Liver (tissue), 9 donors: ENCODE results near the gene PGAM2. TPM values are rescaled to one million over a fixed set of nuclear protein-coding genes. Genes with fewer than 3 reads are reported as not detected.

Experiments used
- DNase-seq: peaks from one replicate; pipeline ENCODE4 v3.0.0-alpha.2; 2017; ENCODE audit warnings: low spot score
- H3K27ac ChIP-seq, 2 donors: one replicate each; pipeline ENCODE4 v1.7.0; 2013; ENCODE audit warnings: inconsistent platforms in 2 of 2, low read length in 2 of 2, control low read depth in 1 of 2, low read depth in 1 of 2, mild to moderate bottlenecking in 1 of 2
- H3K27me3 ChIP-seq, 4 donors: one replicate each; pipeline versions ENCODE4 v1.6.1 to v1.7.0; 2013; ENCODE audit warnings: low read length in 3 of 4, inconsistent platforms in 1 of 4, mild to moderate bottlenecking in 1 of 4, moderate library complexity in 1 of 4; ENCODE audit not compliant: control insufficient read depth in 4 of 4, insufficient read depth in 4 of 4
- H3K36me3 ChIP-seq, 4 donors: one replicate each; pipeline versions ENCODE4 v1.6.1 to v1.7.0; 2013; ENCODE audit warnings: low read length in 3 of 4, mild to moderate bottlenecking in 3 of 4, low read depth in 1 of 4, moderate library complexity in 1 of 4; ENCODE audit not compliant: control insufficient read depth in 4 of 4, insufficient read depth in 3 of 4
- H3K4me1 ChIP-seq, 4 donors: one replicate each; pipeline versions ENCODE4 v1.6.1 to v1.7.0; 2013; ENCODE audit warnings: low read length in 3 of 4, mild to moderate bottlenecking in 3 of 4, moderate library complexity in 1 of 4; ENCODE audit not compliant: control insufficient read depth in 4 of 4, insufficient read depth in 4 of 4
- H3K4me3 ChIP-seq, 3 donors: one replicate each; pipeline versions ENCODE4 v1.6.1 to v1.7.0; 2013; ENCODE audit warnings: low read length in 3 of 3, control low read depth in 1 of 3, low read depth in 1 of 3, mild to moderate bottlenecking in 1 of 3
- H3K9ac ChIP-seq, 2 donors: one replicate each; pipeline ENCODE4 v1.7.0; 2013; ENCODE audit warnings: low read length in 2 of 2, mild to moderate bottlenecking in 2 of 2, moderate library complexity in 2 of 2, control low read depth in 1 of 2, low read depth in 1 of 2
- H3K9me3 ChIP-seq, 4 donors: one replicate each; pipeline versions ENCODE4 v1.6.1 to v1.7.0; 2013; ENCODE audit warnings: low read length in 3 of 4; ENCODE audit not compliant: control insufficient read depth in 4 of 4
- EGR1 ChIP-seq, 2 donors: IDR thresholded peaks; 2 replicates each; pipeline ENCODE4 v1.6.1; 2016 to 2018; ENCODE audit warnings: antibody characterized with exemption in 2 of 2, low read depth in 2 of 2
- FOXA1 ChIP-seq: IDR thresholded peaks from 2 replicates; pipeline ENCODE4 v1.6.1; 2016; ENCODE audit warnings: antibody characterized with exemption
- FOXA2 ChIP-seq: IDR thresholded peaks from 2 replicates; pipeline ENCODE4 v1.6.1; 2016; ENCODE audit warnings: antibody characterized with exemption
- GABPA ChIP-seq, 2 donors: IDR thresholded peaks in 1 of 2; conservative IDR thresholded peaks in 1 of 2; 2 replicates each; pipeline ENCODE4 v1.6.1; 2016; ENCODE audit warnings: antibody characterized with exemption in 2 of 2, mild to moderate bottlenecking in 1 of 2, moderate library complexity in 1 of 2
- HNF4A ChIP-seq, 2 donors: conservative IDR thresholded peaks; 2 replicates each; pipeline ENCODE4 v1.6.1; 2016; ENCODE audit warnings: antibody characterized with exemption in 2 of 2, mild to moderate bottlenecking in 2 of 2
- HNF4G ChIP-seq: IDR thresholded peaks from 2 replicates; pipeline ENCODE4 v1.6.1; 2016; ENCODE audit warnings: antibody characterized with exemption
- JUND ChIP-seq, 2 donors: IDR thresholded peaks; 2 replicates each; pipeline ENCODE4 v1.6.1; 2016; ENCODE audit warnings: antibody characterized with exemption in 2 of 2
- NR2F2 ChIP-seq: IDR thresholded peaks from 2 replicates; pipeline ENCODE4 v1.6.1; 2016; ENCODE audit warnings: antibody characterized with exemption
- RAD21 ChIP-seq, 2 donors: IDR thresholded peaks; 2 replicates each; pipeline ENCODE4 v1.6.1; 2016; ENCODE audit warnings: antibody characterized with exemption in 2 of 2, mild to moderate bottlenecking in 2 of 2
- RXRA ChIP-seq, 2 donors: IDR thresholded peaks; 2 replicates each; pipeline ENCODE4 v1.6.1; 2017 to 2018; ENCODE audit warnings: antibody characterized with exemption in 2 of 2, mild to moderate bottlenecking in 1 of 2
- SP1 ChIP-seq: IDR thresholded peaks from 2 replicates; pipeline ENCODE4 v1.6.1; 2018; ENCODE audit warnings: antibody characterized with exemption, mild to moderate bottlenecking
- TAF1 ChIP-seq: conservative IDR thresholded peaks from 2 replicates; pipeline ENCODE4 v1.6.1; 2016; ENCODE audit warnings: antibody characterized with exemption, mild to moderate bottlenecking
- YY1 ChIP-seq: IDR thresholded peaks from 2 replicates; pipeline ENCODE4 v1.6.1; 2016; ENCODE audit warnings: antibody characterized with exemption, mild to moderate bottlenecking
- WGBS: extraction: QIAGEN DNeasy Blood & Tissue Kit; methylation state at CpG from one replicate; pipeline ENCODE4 v1.1.7; 2013; 5-methylcytosine and 5-hydroxymethylcytosine counted together
- polyA plus RNA-seq, 2 donors: library from polyadenylated mRNA; stranded (reverse) in 1 of 2; unstranded in 1 of 2; fragments of 200-250 nt in 1 of 2; fragments of >200 nt in 1 of 2; fragmentation: Nextera tagmentation in 1 of 2; extraction: Ambion mirVana in 1 of 2; gene quantifications; one replicate each; pipeline versions ENCODE4 v1.2.1 to v1.2.3, GENCODE V29; 2013 to 2015
- total RNA-seq, 2 donors: library from RNA; depleted of rRNA; stranded (reverse); fragments of >200 nt; gene quantifications; one replicate each; pipeline ENCODE4 v1.2.3, GENCODE V29; 2014
- TF ChIP-seq, protein P1 (sequence below): IDR thresholded peaks from 2 replicates; pipeline ENCODE4 v1.6.1; 2016; ENCODE audit warnings: antibody characterized with exemption, mild to moderate bottlenecking
- TF ChIP-seq, protein P2 (sequence below): IDR thresholded peaks from 2 replicates; pipeline ENCODE4 v1.6.1; 2016; ENCODE audit warnings: antibody characterized with exemption
- TF ChIP-seq, protein P3 (sequence below): IDR thresholded peaks from 2 replicates; pipeline ENCODE4 v1.6.1; 2016; ENCODE audit warnings: antibody characterized with exemption
- TF ChIP-seq, protein P4 (sequence below): IDR thresholded peaks from 2 replicates; pipeline ENCODE4 v1.6.1; 2016; ENCODE audit warnings: antibody characterized with exemption
- TF ChIP-seq, protein P5 (sequence below): fragments of 150-350 bp; IDR thresholded peaks from 2 replicates; pipeline ENCODE4 v1.5.1; 2017; ENCODE audit warnings: improper control_type of control experiment, low read depth, low read length; ENCODE audit not compliant: missing input control
- donor health status: healthy.
- donor health status: healthy.
- donor health status: healthy.
- donor health status: healthy.
- donor health status: healthy.

Gene PGAM2
- total and polyA plus RNA-seq, 4 donors: 0.13 to 2.3 (median 0.49) TPM

DNA sequence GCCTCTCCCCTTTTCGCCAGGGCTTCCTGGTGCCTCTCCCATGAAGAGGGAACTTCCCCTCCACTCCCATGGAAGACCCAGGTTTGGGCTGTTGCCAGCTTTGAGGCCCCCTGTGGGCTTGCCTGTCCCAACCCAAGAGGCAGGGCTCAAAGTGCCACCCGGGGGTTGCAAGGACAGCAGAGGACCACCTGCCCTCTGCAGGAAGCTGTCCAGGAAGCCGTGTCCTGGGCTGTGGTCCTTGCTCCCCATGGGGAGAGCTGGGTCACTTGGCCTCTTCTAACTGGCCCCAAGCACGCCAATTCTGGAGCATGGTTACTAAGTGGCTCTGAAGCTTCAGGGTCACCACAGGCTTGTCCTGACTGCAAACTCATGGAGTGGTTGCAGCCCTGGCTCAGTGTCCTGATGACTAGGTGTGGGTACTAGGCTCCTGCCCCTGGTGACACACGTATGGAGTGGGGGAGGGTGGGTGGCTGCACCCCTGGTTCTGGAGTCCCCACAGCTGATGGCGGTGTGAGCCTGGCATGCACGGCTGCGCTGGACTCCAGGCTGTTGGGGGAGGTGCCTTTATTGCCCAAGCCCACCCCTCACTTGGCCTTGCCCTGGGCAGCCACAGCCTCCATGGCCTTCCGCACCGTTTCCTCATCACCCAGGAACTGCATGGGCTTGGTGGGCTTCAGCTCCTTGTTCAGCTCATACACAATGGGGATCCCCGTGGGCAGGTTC is 3.0 kb downstream of the PGAM2 start:
- TF ChIP-seq FOXA1 (no peak), JUND (IDR thresholded peaks at IDR 0.05) (no peak), YY1 (no peak), RXRA (IDR thresholded peaks at IDR 0.05) (no peak), HNF4G (no peak), SP1 (no peak), NR2F2 (no peak), EGR1 (IDR thresholded peaks at IDR 0.05; ENCODE audit: low read depth in 2 of 2) (no peak), HNF4A (conservative IDR thresholded peaks at IDR 0.05) (no peak), TAF1 (no peak), RAD21 (IDR thresholded peaks at IDR 0.05) (no peak), GABPA (IDR thresholded peaks at IDR 0.05 in 1 of 2, conservative IDR thresholded peaks at IDR 0.05 in 1 of 2) (no peak), FOXA2 (no peak)
- TF ChIP-seq, protein P1, sequence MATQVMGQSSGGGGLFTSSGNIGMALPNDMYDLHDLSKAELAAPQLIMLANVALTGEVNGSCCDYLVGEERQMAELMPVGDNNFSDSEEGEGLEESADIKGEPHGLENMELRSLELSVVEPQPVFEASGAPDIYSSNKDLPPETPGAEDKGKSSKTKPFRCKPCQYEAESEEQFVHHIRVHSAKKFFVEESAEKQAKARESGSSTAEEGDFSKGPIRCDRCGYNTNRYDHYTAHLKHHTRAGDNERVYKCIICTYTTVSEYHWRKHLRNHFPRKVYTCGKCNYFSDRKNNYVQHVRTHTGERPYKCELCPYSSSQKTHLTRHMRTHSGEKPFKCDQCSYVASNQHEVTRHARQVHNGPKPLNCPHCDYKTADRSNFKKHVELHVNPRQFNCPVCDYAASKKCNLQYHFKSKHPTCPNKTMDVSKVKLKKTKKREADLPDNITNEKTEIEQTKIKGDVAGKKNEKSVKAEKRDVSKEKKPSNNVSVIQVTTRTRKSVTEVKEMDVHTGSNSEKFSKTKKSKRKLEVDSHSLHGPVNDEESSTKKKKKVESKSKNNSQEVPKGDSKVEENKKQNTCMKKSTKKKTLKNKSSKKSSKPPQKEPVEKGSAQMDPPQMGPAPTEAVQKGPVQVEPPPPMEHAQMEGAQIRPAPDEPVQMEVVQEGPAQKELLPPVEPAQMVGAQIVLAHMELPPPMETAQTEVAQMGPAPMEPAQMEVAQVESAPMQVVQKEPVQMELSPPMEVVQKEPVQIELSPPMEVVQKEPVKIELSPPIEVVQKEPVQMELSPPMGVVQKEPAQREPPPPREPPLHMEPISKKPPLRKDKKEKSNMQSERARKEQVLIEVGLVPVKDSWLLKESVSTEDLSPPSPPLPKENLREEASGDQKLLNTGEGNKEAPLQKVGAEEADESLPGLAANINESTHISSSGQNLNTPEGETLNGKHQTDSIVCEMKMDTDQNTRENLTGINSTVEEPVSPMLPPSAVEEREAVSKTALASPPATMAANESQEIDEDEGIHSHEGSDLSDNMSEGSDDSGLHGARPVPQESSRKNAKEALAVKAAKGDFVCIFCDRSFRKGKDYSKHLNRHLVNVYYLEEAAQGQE: no peak
- TF ChIP-seq, protein P2, sequence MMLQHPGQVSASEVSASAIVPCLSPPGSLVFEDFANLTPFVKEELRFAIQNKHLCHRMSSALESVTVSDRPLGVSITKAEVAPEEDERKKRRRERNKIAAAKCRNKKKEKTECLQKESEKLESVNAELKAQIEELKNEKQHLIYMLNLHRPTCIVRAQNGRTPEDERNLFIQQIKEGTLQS: no peak
- TF ChIP-seq, protein P3, sequence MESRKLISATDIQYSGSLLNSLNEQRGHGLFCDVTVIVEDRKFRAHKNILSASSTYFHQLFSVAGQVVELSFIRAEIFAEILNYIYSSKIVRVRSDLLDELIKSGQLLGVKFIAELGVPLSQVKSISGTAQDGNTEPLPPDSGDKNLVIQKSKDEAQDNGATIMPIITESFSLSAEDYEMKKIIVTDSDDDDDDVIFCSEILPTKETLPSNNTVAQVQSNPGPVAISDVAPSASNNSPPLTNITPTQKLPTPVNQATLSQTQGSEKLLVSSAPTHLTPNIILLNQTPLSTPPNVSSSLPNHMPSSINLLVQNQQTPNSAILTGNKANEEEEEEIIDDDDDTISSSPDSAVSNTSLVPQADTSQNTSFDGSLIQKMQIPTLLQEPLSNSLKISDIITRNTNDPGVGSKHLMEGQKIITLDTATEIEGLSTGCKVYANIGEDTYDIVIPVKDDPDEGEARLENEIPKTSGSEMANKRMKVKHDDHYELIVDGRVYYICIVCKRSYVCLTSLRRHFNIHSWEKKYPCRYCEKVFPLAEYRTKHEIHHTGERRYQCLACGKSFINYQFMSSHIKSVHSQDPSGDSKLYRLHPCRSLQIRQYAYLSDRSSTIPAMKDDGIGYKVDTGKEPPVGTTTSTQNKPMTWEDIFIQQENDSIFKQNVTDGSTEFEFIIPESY: no peak
- TF ChIP-seq, protein P4, sequence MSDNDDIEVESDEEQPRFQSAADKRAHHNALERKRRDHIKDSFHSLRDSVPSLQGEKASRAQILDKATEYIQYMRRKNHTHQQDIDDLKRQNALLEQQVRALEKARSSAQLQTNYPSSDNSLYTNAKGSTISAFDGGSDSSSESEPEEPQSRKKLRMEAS: no peak
- TF ChIP-seq, protein P5, sequence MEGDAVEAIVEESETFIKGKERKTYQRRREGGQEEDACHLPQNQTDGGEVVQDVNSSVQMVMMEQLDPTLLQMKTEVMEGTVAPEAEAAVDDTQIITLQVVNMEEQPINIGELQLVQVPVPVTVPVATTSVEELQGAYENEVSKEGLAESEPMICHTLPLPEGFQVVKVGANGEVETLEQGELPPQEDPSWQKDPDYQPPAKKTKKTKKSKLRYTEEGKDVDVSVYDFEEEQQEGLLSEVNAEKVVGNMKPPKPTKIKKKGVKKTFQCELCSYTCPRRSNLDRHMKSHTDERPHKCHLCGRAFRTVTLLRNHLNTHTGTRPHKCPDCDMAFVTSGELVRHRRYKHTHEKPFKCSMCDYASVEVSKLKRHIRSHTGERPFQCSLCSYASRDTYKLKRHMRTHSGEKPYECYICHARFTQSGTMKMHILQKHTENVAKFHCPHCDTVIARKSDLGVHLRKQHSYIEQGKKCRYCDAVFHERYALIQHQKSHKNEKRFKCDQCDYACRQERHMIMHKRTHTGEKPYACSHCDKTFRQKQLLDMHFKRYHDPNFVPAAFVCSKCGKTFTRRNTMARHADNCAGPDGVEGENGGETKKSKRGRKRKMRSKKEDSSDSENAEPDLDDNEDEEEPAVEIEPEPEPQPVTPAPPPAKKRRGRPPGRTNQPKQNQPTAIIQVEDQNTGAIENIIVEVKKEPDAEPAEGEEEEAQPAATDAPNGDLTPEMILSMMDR: no peak
- Histone ChIP-seq H3K9ac (no peak overlapping the region), H3K4me1 (peaks cover 10 to 28% (median 20%) of the 10 kb centered on the region in 4 donors), H3K4me3 (no peak overlapping the region), H3K9me3 (no peaks in the 10 kb centered on the region), H3K36me3 (peaks cover 12 to 41% (median 21%) of the 10 kb centered on the region in 4 donors), H3K27ac (no peak overlapping the region), H3K27me3 (no peaks in the 10 kb centered on the region)
- WGBS: 83% methylated on average over 11 of the region's 11 CpGs
- no peak for DNase-seq
